Subcutaneous abdominal adipose tissue (tissue), 5 donors: ENCODE data around the gene TEAD1.

Experiments
- H3K27ac ChIP-seq: one replicate; pipeline ENCODE4 v1.7.0; 2013; ENCODE audit warnings: low read depth, mild to moderate bottlenecking, inconsistent platforms, low read length, moderate library complexity
- H3K27me3 ChIP-seq, 5 donors: one replicate each; pipeline ENCODE4 v1.7.0; 2013; ENCODE audit warnings: low read length in 5 of 5, inconsistent platforms in 1 of 5; ENCODE audit not compliant: control insufficient read depth in 5 of 5, insufficient read depth in 4 of 5
- H3K36me3 ChIP-seq, 5 donors: one replicate each; pipeline ENCODE4 v1.7.0; 2013; ENCODE audit warnings: low read length in 5 of 5; ENCODE audit not compliant: control insufficient read depth in 5 of 5, insufficient read depth in 5 of 5
- H3K4me1 ChIP-seq, 5 donors: one replicate each; pipeline ENCODE4 v1.7.0; 2013; ENCODE audit warnings: low read length in 5 of 5, mild to moderate bottlenecking in 3 of 5, moderate library complexity in 1 of 5; ENCODE audit not compliant: control insufficient read depth in 5 of 5, insufficient read depth in 5 of 5
- H3K4me3 ChIP-seq, 5 donors: one replicate each; pipeline ENCODE4 v1.7.0; 2013; ENCODE audit warnings: low read length in 5 of 5, low read depth in 1 of 5
- H3K9ac ChIP-seq, 5 donors: one replicate each; pipeline ENCODE4 v1.7.0; 2013; ENCODE audit warnings: low read length in 5 of 5, mild to moderate bottlenecking in 4 of 5, moderate library complexity in 3 of 5
- H3K9me3 ChIP-seq, 5 donors: one replicate each; pipeline ENCODE4 v1.7.0; 2013; ENCODE audit warnings: low read length in 5 of 5; ENCODE audit not compliant: control insufficient read depth in 5 of 5
- donor health status: healthy.
- donor health status: healthy.
- donor health status: healthy.
- donor health status: healthy.
- donor health status: healthy.

The TEAD1 gene

GRCh38 chr11:12809364-12809763 lies 135.1 kb downstream of the TEAD1 start:
- Histone ChIP-seq H3K27ac (no peak overlapping the region), H3K27me3 (no peaks in the 10 kb centered on the region), H3K36me3 (peaks cover 0 to 2% (median 0%) of the 10 kb centered on the region in 5 donors), H3K4me3 (no peak overlapping the region), H3K4me1 (peaks cover 8 to 34% (median 25%) of the 10 kb centered on the region in 5 donors), H3K9ac (peak overlapping the region in 1 of 5 donors; percentile 10), H3K9me3 (no peaks in the 10 kb centered on the region)

DNA sequence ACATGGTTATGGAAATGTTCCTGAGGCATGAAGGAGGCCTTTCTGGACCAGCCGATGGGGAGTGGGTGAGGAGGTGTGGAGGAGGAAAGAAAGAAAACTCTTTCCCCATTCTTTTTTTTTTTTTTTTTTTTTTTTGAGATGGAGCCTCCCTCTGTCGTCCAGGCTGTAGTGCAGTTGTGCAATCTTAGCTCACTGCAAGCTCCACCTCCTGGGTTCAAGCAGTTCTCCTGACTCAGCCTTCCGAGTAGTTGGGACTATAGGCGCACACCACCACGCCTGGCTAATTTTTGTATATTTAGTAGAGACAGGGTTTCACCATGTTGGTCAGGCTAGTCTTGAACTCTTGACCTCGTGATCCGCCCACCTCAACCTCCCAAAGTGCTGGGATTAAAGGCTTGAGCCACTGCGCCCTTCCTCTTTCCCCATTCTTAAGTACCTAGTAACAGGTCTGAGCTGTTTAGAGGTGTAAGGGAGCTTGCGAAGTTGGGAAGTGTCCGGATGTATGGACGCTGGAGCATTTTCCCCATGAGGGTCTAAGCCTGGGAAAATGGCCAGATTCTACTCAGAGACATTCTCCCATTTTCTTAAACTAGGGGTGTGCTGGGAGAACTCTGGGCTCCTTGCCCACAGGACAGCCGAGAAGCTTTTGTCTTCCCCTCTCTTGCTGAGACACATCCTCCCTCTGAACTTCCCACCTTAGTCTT lies 135.8 kb downstream of the TEAD1 start:
- peaks cover 11 to 41% (median 32%) of the 10 kb centered on the region in 5 donors for H3K4me1 ChIP-seq
- no peak overlapping the region for H3K27ac ChIP-seq
- H3K9ac ChIP-seq, result peak overlapping the region in 1 of 5 donors; percentile 15
- no peaks in the 10 kb centered on the region for H3K9me3 ChIP-seq
- H3K36me3 ChIP-seq, result peaks cover 0 to 2% (median 0%) of the 10 kb centered on the region in 5 donors
- no peak overlapping the region for H3K4me3 ChIP-seq
- no peaks in the 10 kb centered on the region for H3K27me3 ChIP-seq

GRCh38 chr11:12810568-12810894 lies 136.3 kb downstream of the TEAD1 start:
- Histone ChIP-seq H3K27me3 (no peaks in the 10 kb centered on the region), H3K9me3 (no peaks in the 10 kb centered on the region), H3K4me1 (peaks cover 13 to 46% (median 37%) of the 10 kb centered on the region in 5 donors), H3K9ac (peak overlapping the region in 1 of 5 donors; percentile 15), H3K36me3 (peaks cover 0 to 2% (median 0%) of the 10 kb centered on the region in 5 donors), H3K27ac (no peak overlapping the region), H3K4me3 (no peak overlapping the region)

DNA sequence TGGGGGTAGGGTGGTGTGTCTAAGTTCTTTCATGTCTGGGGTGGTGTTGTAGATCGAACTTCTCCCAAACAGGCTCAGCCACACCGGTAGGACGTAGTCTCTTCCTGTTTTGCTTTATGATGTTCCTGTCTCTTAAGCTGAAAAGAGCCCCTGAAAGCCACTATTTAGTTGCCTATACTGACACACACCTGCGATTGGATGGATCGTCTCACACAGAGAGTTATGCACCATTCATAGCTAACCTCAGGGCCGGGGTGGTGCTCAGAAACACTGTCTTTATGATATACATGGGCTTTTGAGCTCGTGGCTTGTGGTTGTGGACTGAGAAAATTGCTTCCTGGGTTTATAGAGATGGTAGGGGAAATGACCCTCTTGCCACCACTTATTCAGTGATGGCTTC lies 137.6 kb downstream of the TEAD1 start:
- H3K27ac ChIP-seq, result no peak overlapping the region
- H3K9ac ChIP-seq, result no peak overlapping the region
- H3K27me3 ChIP-seq, result no peaks in the 10 kb centered on the region
- no peak overlapping the region for H3K4me3 ChIP-seq
- H3K36me3 ChIP-seq, result no peaks in the 10 kb centered on the region
- H3K4me1 ChIP-seq, result peaks cover 16 to 51% (median 44%) of the 10 kb centered on the region in 5 donors
- no peaks in the 10 kb centered on the region for H3K9me3 ChIP-seq

DNA sequence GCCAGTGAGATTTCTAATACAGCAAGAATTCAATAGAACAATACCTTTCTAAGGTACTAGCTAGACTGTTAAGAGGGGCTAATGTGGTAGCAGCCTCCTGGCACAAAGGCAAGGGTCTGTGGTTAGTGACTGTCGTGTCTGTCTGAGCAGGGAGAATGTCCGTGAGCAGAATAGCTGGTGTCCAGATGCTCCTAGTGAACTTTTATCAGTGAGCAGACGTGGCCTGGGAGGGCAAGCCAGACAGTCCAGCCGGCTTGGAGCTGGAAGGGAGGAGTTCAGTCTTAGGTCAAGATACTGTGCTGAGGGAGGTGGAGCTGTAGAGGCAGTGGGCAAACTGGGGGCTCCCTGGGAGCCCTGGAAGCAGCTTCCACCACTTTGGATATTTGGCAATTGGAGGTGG lies 138.6 kb downstream of the TEAD1 start:
- Histone ChIP-seq H3K36me3 (no peaks in the 10 kb centered on the region), H3K4me1 (peaks cover 16 to 56% (median 46%) of the 10 kb centered on the region in 5 donors), H3K27me3 (no peaks in the 10 kb centered on the region), H3K9me3 (no peaks in the 10 kb centered on the region), H3K9ac (peak overlapping the region in 1 of 5 donors; percentile 2), H3K27ac (peak overlapping the region; percentile 9), H3K4me3 (no peak overlapping the region)

GRCh38 chr11:12813371-12814225 lies 139.4 kb downstream of the TEAD1 start:
- Histone ChIP-seq H3K4me1 (peaks cover 16 to 63% (median 54%) of the 10 kb centered on the region in 5 donors), H3K9me3 (no peaks in the 10 kb centered on the region), H3K27ac (peak overlapping the region; percentile 91), H3K9ac (peak overlapping the region in 1 of 5 donors; percentile 17), H3K27me3 (no peaks in the 10 kb centered on the region), H3K4me3 (no peak overlapping the region), H3K36me3 (no peaks in the 10 kb centered on the region)

DNA sequence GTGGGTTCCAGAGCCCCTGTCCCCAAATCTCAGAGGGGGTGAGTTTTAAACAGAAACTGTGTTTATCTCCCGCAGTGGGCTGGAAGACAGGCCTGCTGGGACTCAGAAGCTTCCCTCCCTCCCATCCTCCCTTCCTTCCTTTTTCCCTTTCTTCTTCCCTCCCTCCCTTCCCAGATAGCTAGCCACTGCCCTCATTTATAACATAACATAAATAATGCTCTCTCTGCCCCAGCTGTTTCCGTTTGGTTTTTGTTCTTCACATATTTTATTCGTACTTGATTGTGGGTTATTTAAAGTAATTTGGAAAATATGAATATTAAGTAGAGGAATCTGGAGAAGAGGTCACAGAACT lies 140.9 kb downstream of the TEAD1 start:
- peak overlapping the region in 3 of 5 donors; percentile 38 to 48 (median 45) for H3K9ac ChIP-seq

GRCh38 chr11:12815931-12816494 lies 141.8 kb downstream of the TEAD1 start:
- Histone ChIP-seq H3K9ac (peak overlapping the region in 1 of 5 donors; percentile 10), H3K27me3 (no peaks in the 10 kb centered on the region), H3K4me1 (peaks cover 16 to 58% (median 50%) of the 10 kb centered on the region in 5 donors), H3K27ac (peak overlapping the region; percentile 91), H3K4me3 (no peak overlapping the region), H3K36me3 (no peaks in the 10 kb centered on the region), H3K9me3 (no peaks in the 10 kb centered on the region)

More for the DNA sequence above, 140.9 kb downstream of the TEAD1 start:
- Histone ChIP-seq H3K36me3 (no peaks in the 10 kb centered on the region), H3K27ac (peak overlapping the region; percentile 91), H3K9me3 (no peaks in the 10 kb centered on the region), H3K4me1 (peaks cover 16 to 65% (median 54%) of the 10 kb centered on the region in 5 donors), H3K27me3 (no peaks in the 10 kb centered on the region), H3K4me3 (peak overlapping the region; percentile 23 to 48 (median 40))

DNA sequence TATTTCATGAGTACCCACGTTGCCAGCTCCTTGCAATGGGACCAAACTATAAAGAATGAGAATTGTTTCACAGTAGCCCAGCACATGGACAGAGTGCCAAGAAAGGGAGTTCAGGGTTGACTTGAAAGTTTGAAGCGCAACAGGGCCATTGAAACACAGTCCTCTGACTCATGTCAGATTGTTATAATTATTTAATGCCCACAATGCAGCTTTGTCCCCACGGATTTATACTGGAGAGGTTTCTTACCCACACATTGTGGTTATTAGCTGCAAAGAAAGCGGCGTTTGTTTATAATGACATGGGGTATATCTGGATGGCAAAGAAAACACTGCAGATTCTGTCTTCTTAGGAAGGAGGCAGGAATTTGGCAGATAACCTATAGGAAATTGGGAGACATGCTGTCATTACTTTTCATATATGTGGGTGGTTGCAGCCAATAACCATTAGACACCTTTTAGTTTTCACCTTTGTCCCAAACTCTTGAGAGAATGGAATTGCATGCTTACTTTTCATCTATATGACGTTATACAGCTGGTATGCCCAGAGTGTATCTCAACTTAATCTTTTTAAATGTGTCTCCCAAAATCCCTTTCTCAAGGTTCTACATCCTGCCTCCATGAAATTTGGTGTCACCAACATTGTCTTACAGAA lies 143.6 kb downstream of the TEAD1 start:
- Histone ChIP-seq H3K4me1 (peaks cover 16 to 57% (median 53%) of the 10 kb centered on the region in 5 donors), H3K4me3 (no peak overlapping the region), H3K27me3 (no peaks in the 10 kb centered on the region), H3K27ac (peak overlapping the region; percentile 91), H3K9me3 (no peaks in the 10 kb centered on the region), H3K9ac (no peak overlapping the region), H3K36me3 (no peaks in the 10 kb centered on the region)
